Measurements from ENCODE around the gene GPR78.

- TF ChIP-seq POLR2A (IDR thresholded peaks at IDR 0.05) (no peak), EP300 (IDR thresholded peaks at IDR 0.05) (no peak), CTCF (IDR thresholded peaks at IDR 0.05) (no peak), POLR2AphosphoS5 (IDR thresholded peaks at IDR 0.05) (no peak)
Measured at GRCh38 chr4:8556341-8557150, 23.6 kb upstream of the GPR78 start.

Data from sigmoid colon (tissue), 4 donors.